ENCODE measurements around the gene SAXO2. TPM values are rescaled to one million over a fixed set of nuclear protein-coding genes. Genes with fewer than 3 reads are reported as not detected.
"Not testable (repeated sequence)": the region's sequence is repeated elsewhere in the genome, so short reads cannot be mapped to it uniquely, and the experiment has no call there.

Gene SAXO2
- total and polyA plus RNA-seq, 2 of the 4 experiments (the other 2 are of a cell fraction) = 0.14 TPM; not detected in 1

- H3K9me1 ChIP-seq (ENCODE audit: insufficient read depth, low read length); dilution Hi-C loops (cut with HindIII; ENCODE audit: low sequenced_read_pairs, unreplicated experiment); H3K27me3 ChIP-seq (ENCODE audit: control insufficient read depth, insufficient read depth, low read length); CTCF ChIA-PET; H3K14ac ChIP-seq (replicated peaks; ENCODE audit: low read depth, low read length); H3K4me1 ChIP-seq (ENCODE audit: control insufficient read depth, insufficient read depth, low read length); H4K91ac ChIP-seq (ENCODE audit: insufficient read depth, low read depth, low read length); H3K9me3 ChIP-seq (ENCODE audit: control insufficient read depth, insufficient read depth, low read length); H3K56ac ChIP-seq (ENCODE audit: extremely low read depth, insufficient read depth, low read length); POLR2A ChIA-PET (ENCODE audit: unreplicated experiment); H2AK9ac ChIP-seq (replicated peaks; ENCODE audit: low read depth, low read length, poor library complexity); H3K36me3 ChIP-seq (ENCODE audit: control insufficient read depth, insufficient read depth, low read length); H4K20me1 ChIP-seq (ENCODE audit: insufficient read depth, low read length); H2BK15ac ChIP-seq (ENCODE audit: low read depth, low read length); H3K27ac ChIP-seq (ENCODE audit: insufficient read depth, low read length); BruUV-seq (replicated peaks); in situ Hi-C loops (cut with MboI; ENCODE audit: low sequenced_read_pairs); H2BK20ac ChIP-seq (ENCODE audit: low read depth, low read length); H2AK5ac ChIP-seq (ENCODE audit: low read depth, low read length); H3K23ac ChIP-seq (ENCODE audit: low read depth, low read length); H2BK120ac ChIP-seq (ENCODE audit: low read depth, low read length); intact Hi-C loops (cut with micrococcal nuclease): not testable (repeated sequence)
- Histone ChIP-seq H2AFZ (replicated peaks; ENCODE audit: low read length, poor library complexity) (peak overlapping the region; percentile 97), H3K4me2 (ENCODE audit: low read depth, low read length) (peak overlapping the region; percentile 74), H4K8ac (ENCODE audit: low read depth in 2 of 2, low read length in 2 of 2) (peak overlapping the region in 1 of 2 experiments; percentile 53; a peak in 2 of 4 replicates), H3K79me1 (ENCODE audit: low read depth in 1 of 2, low read length in 2 of 2) (peaks cover 13 to 23% of the 10 kb centered on the region in 2 experiments), H3K4me3 (ENCODE audit: insufficient read depth, low read depth, low read length) (peak overlapping the region; percentile 85), H3K9ac (ENCODE audit: low read depth, low read length) (peak overlapping the region; percentile 25), H2BK5ac (ENCODE audit: low read depth, low read length, poor library complexity, severe bottlenecking) (peak overlapping the region; percentile 67), H4K5ac (ENCODE audit: low read depth, low read length) (peak overlapping the region; percentile 8; the same call in 1 of the 2 replicates), H3K18ac (ENCODE audit: low read depth, low read length) (peak overlapping the region; percentile 34; the same call in 1 of the 2 replicates), H3K4ac (ENCODE audit: low read depth, low read length) (peak overlapping the region; percentile 36; the same call in 1 of the 2 replicates)
- peak; percentile 51 for ATAC-seq (ENCODE audit: low read depth)
- DNase-seq = peak; percentile 68
- WGBS, 2 experiments (ENCODE audit: extremely low coverage in 2 of 2, insufficient read length in 1 of 2) = 0% methylated on average over 5 of the region's 19 CpGs; no CpG with 5 or more reads in 1 of the 2 experiments
- 0 out of 2 replicates have a peak, but pooled peaks have one; percentile 47 for TF ChIP-seq BHLHE40 (IDR thresholded peaks at IDR 0.05; ENCODE audit: low read depth, low read length)
- TF ChIP-seq USF2 (IDR thresholded peaks at IDR 0.05; ENCODE audit: low read depth, low read length) = peak; percentile 73
Measured at GRCh38 chr15:82261566-82262421, 824 bp upstream of the SAXO2 start.

Data from IMR-90 (cell line).